HG03039 (cell line): ENCODE measurements around the gene PTTG1.

Experiments
- ATAC-seq: cut with Tn5 transposase; IDR thresholded peaks from one replicate; pipeline ENCODE4 v1.9.1; 2021; ENCODE audit warnings: mild to moderate bottlenecking, moderate library complexity; ENCODE audit not compliant: unreplicated experiment

The PTTG1 gene

DNA sequence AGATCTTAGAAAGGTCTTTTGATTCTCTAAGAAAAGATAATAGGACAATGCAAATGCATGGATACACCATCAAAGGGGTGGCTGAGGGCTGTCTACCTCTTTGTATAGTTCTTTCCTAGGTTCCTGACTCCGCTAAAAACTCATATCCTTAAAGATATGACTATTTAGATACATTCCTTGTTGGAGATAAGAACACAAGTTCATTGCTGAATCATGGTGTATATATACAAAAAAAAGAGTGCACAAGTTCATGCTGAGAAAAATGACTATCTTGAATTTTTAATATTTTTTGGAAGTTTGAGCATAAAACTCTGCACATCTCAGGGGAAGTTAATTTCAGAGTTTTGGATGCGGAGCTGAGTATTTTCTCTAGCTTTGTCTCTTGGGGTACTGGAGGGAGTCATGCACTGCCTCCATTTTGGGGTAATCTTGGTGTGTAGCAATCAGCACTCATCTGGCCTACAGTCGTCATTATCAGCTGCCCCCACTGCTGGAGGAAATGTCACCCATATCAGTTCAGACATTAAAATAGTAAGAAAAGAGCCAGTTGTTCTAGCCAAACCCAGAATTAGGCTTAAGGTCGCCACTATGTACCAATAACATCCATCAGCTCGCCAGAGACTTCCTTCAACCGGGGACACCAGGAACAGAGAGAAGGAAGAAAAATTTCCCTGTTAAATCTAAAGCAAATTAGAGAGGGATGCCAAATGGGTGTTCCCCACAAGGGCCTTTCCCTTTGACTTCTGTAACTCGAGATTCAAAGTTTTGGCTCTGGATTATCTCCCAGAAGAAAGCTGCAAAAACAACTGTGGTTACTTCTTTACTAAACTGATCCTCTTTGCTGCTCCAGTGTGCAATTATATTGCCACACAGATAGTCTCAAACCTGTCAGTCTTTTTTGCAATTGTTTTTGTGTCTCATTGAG, 49.0 kb downstream of the PTTG1 start:
- ATAC-seq = no peak

DNA sequence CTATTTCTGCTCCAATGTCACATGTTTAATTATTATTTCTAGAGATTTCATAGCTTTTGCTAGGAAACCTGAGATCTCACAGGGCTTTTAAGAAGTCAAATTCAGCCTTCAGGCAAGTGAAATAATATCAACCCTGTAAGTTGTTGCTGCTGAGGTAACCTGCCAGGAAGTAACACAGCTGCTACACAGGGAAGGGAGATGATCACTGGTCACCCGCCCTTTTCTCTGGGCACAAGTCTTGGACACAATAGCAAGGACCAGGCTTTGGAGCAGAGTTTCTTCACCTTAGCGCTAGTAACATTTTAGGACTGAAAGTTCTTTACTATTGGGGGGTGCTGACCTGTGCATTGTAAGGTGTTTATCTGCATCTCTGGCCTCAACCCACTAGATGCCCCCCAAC, 50.1 kb downstream of the PTTG1 start:
- no peak for ATAC-seq

DNA sequence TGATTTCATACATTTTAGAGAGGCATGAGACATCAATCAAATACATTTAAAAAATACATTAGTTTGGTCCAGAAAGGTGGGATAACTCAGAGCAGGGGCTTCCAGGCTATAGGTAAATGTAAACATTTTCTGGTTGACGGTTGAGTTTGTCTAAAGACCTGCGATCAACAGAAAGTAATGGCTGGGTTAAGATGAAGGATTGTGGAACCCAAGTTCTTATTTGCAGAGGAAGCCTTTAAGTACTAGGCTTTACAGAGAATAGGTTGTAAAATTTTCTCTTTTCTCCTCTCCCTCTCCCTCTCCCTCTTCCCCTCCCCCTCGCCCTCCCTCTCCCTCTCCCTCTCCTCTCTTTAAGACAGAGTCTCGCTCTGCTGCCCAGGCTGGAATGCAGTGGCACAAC, 50.8 kb downstream of the PTTG1 start:
- ATAC-seq = no peak

DNA sequence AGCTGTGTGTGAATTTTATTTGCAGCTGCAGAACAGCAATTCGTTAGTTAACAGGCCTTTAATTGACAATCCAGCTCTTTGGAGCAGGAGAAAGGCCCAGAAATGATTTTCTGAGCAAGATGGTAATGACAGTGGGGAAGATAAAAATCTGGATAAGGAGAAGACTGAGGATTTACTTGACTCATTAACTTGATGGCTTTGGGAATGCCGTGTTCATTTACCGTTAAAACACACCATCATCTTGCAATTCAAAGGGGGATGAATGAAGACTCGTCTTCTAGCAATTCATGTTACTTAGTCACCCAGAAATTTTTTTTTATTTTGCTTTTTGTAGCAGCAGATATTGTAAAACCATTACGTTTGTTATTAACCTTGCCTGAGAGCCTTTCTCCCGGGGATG, 52.0 kb downstream of the PTTG1 start:
- no peak for ATAC-seq

DNA sequence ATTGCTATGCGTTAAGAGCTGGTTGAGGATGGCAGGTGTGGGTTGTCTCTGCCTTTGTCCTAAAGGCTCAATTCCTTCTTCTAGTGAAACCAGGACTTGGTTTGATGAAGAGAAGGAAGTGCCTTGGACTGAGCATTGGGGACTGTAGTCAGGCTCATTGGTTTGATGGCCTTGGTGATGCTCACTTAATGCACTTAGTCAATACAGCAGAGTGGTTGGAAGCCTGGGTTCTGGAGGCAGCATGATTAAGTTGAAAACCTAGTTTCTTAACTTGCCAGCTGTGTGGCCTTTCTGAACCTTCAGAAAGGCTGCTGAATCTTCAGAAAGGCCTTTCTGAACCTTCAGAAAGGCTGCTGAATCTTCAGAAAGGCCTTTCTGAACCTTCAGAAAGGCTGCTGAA, 52.4 kb downstream of the PTTG1 start:
- ATAC-seq = no peak

DNA sequence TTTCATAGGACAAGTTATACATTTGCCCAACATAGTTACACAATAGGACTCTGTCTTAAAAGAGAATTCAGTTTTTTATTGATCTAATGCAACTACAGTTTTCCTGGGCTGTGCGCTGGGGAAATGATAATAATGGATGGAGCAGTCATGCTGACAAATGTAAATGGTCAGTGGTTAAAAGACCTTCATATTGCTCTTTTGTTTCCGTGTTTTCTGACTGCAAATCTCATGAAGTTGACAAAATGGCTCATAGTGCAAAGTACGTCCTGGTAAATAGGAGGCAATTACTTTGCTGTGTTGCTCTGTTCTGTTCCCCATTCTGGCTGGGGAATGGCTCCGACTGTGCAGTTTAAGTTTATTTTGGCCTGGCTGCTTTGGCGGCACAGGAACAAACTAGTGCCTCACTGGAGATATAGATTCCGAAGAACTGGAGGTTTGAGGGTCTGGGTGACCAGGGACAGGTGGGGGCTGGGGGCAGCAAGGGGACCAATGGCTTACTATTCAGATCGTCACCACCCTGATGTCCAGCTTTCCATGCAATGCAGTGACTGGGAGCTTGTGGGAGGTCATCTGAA, 54.3 kb downstream of the PTTG1 start:
- no peak for ATAC-seq

DNA sequence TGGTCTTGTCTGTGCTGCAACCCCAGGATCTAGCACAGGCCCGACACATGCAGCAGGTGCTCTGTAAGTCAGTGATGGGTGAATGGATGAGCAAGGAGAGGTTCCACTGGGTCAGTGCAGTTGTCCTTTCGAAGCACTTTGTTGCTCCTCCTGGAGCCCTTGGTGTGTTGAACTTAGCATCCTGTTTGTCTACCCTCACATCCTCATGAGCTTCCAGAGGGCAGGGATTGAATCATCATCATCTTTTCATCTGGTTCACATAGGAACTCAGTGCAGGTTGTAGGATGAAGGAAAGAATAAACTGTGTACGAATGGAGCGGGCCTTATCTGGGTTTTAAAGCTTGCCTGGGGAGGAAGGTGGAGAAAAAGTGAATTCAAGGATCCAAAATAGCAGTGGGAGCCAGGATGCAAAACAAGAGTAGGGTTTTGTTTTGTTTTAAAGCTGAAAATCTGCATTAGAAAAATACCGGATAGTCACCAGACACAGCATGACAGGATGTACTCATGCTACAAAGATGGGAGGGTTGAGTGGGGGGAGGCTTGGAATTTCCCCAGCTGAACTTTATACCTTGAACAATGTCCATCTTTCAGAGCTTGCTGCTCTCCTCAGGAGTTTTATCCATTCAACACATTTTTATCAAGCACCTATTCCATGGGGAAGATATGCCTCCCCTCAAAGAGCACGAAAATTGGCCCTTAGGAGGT, 55.8 kb downstream of the PTTG1 start:
- ATAC-seq = no peak

DNA sequence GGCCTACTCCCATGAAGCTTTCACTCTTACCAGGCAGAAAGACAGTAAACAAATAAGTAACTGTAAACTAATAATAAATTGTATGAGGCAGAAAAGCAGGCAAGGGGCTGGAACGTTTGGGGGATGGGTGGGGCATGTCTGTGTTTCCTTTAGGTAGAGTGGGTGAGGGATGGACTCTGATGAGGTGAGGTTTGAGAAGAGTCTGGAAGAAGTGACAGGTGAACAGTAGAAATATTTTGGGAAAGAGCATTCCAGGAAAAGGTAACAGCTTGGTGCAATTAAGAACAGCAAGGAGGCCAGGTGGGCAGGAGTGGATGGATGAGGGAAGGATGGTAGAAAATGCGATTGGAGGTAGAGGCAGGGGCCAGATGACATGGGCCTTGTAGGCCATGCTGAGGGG, 56.5 kb downstream of the PTTG1 start:
- ATAC-seq = no peak
